ENCODE results near the gene TTLL4.
A peak's percentile ranks its signal among the peaks of the same experiment; 100 is the strongest.

The TTLL4 gene

GRCh38 chr2:218782528-218782844, 71.9 kb downstream of the TTLL4 start:
- H3K27me3 ChIP-seq (ENCODE audit: control insufficient read depth, insufficient read depth, low read length), result peaks cover 8% of the 10 kb centered on the region; the same call in 1 of the 2 replicates
- DNase-seq (ENCODE audit: low read depth, low spot score), result no peak
- H3K36me3 ChIP-seq (ENCODE audit: control insufficient read depth, insufficient read depth, low read length), result no peaks in the 10 kb centered on the region
- no peaks in the 10 kb centered on the region for H3K9me3 ChIP-seq (ENCODE audit: control insufficient read depth, insufficient read depth, low read length)
- no CpG with 5 or more reads among the region's 6 CpGs for WGBS (ENCODE audit: insufficient coverage, insufficient read length)
- H3K4me3 ChIP-seq (ENCODE audit: low read length), result peak overlapping the region; percentile 58; the same call in 1 of the 2 replicates
- H3K4me1 ChIP-seq (ENCODE audit: control insufficient read depth, insufficient read depth, low read length), result no peaks in the 10 kb centered on the region
- no peak overlapping the region for H3K27ac ChIP-seq (ENCODE audit: low read length)

GRCh38 chr2:218783688-218784087, 73.1 kb downstream of the TTLL4 start:
- Histone ChIP-seq H3K36me3 (ENCODE audit: control insufficient read depth, insufficient read depth, low read length) (no peaks in the 10 kb centered on the region), H3K4me1 (ENCODE audit: control insufficient read depth, insufficient read depth, low read length) (no peaks in the 10 kb centered on the region), H3K9me3 (ENCODE audit: control insufficient read depth, insufficient read depth, low read length) (no peaks in the 10 kb centered on the region), H3K4me3 (ENCODE audit: low read length) (no peak overlapping the region), H3K27ac (ENCODE audit: low read length) (no peak overlapping the region), H3K27me3 (ENCODE audit: control insufficient read depth, insufficient read depth, low read length) (peaks cover 8% of the 10 kb centered on the region; the same call in 1 of the 2 replicates)
- no CpG with 5 or more reads among the region's 4 CpGs for WGBS (ENCODE audit: insufficient coverage, insufficient read length)
- no peak for DNase-seq (ENCODE audit: low read depth, low spot score)

GRCh38 chr2:218785103-218785502, 74.5 kb downstream of the TTLL4 start:
- H3K27ac ChIP-seq (ENCODE audit: low read length), result no peak overlapping the region
- H3K4me1 ChIP-seq (ENCODE audit: control insufficient read depth, insufficient read depth, low read length), result no peaks in the 10 kb centered on the region
- no peak overlapping the region for H3K4me3 ChIP-seq (ENCODE audit: low read length)
- H3K27me3 ChIP-seq (ENCODE audit: control insufficient read depth, insufficient read depth, low read length), result peaks cover 8% of the 10 kb centered on the region; the same call in 1 of the 2 replicates
- H3K36me3 ChIP-seq (ENCODE audit: control insufficient read depth, insufficient read depth, low read length), result no peaks in the 10 kb centered on the region
- no peak for DNase-seq (ENCODE audit: low read depth, low spot score)
- no CpG with 5 or more reads among the region's 1 CpG for WGBS (ENCODE audit: insufficient coverage, insufficient read length)
- no peaks in the 10 kb centered on the region for H3K9me3 ChIP-seq (ENCODE audit: control insufficient read depth, insufficient read depth, low read length)

- H3K9me3 ChIP-seq (ENCODE audit: control insufficient read depth, insufficient read depth, low read length), result no peaks in the 10 kb centered on the region
- no peaks in the 10 kb centered on the region for H3K4me1 ChIP-seq (ENCODE audit: control insufficient read depth, insufficient read depth, low read length)
- H3K36me3 ChIP-seq (ENCODE audit: control insufficient read depth, insufficient read depth, low read length), result no peaks in the 10 kb centered on the region
- H3K27ac ChIP-seq (ENCODE audit: low read length), result no peak overlapping the region
- H3K27me3 ChIP-seq (ENCODE audit: control insufficient read depth, insufficient read depth, low read length), result peaks cover 8% of the 10 kb centered on the region; the same call in 1 of the 2 replicates
- DNase-seq (ENCODE audit: low read depth, low spot score), result no peak
- no CpG with 5 or more reads among the region's 3 CpGs for WGBS (ENCODE audit: insufficient coverage, insufficient read length)
- H3K4me3 ChIP-seq (ENCODE audit: low read length), result no peak overlapping the region
Observed at GRCh38 chr2:218786133-218786532, 75.5 kb downstream of the TTLL4 start.

- no CpG with 5 or more reads among the region's 2 CpGs for WGBS (ENCODE audit: insufficient coverage, insufficient read length)
- no peak overlapping the region for H3K4me3 ChIP-seq (ENCODE audit: low read length)
- H3K27ac ChIP-seq (ENCODE audit: low read length), result no peak overlapping the region
- no peaks in the 10 kb centered on the region for H3K27me3 ChIP-seq (ENCODE audit: control insufficient read depth, insufficient read depth, low read length)
- no peak for DNase-seq (ENCODE audit: low read depth, low spot score)
- no peaks in the 10 kb centered on the region for H3K9me3 ChIP-seq (ENCODE audit: control insufficient read depth, insufficient read depth, low read length)
- no peaks in the 10 kb centered on the region for H3K4me1 ChIP-seq (ENCODE audit: control insufficient read depth, insufficient read depth, low read length)
- H3K36me3 ChIP-seq (ENCODE audit: control insufficient read depth, insufficient read depth, low read length), result no peaks in the 10 kb centered on the region
Observed at GRCh38 chr2:218788529-218789255, 78.1 kb downstream of the TTLL4 start.

- Histone ChIP-seq H3K4me3 (ENCODE audit: low read length) (no peak overlapping the region), H3K36me3 (ENCODE audit: control insufficient read depth, insufficient read depth, low read length) (no peaks in the 10 kb centered on the region), H3K27me3 (ENCODE audit: control insufficient read depth, insufficient read depth, low read length) (no peaks in the 10 kb centered on the region), H3K9me3 (ENCODE audit: control insufficient read depth, insufficient read depth, low read length) (no peaks in the 10 kb centered on the region), H3K4me1 (ENCODE audit: control insufficient read depth, insufficient read depth, low read length) (no peaks in the 10 kb centered on the region), H3K27ac (ENCODE audit: low read length) (no peak overlapping the region)
- DNase-seq (ENCODE audit: low read depth, low spot score), result no peak
- no CpG with 5 or more reads among the region's 1 CpG for WGBS (ENCODE audit: insufficient coverage, insufficient read length)
Observed at GRCh38 chr2:218792433-218792832, 81.8 kb downstream of the TTLL4 start.

GRCh38 chr2:218796691-218797090, 86.1 kb downstream of the TTLL4 start:
- no peak for DNase-seq (ENCODE audit: low read depth, low spot score)
- WGBS (ENCODE audit: insufficient coverage, insufficient read length), result no CpG with 5 or more reads among the region's 4 CpGs
- Histone ChIP-seq H3K27ac (ENCODE audit: low read length) (no peak overlapping the region), H3K36me3 (ENCODE audit: control insufficient read depth, insufficient read depth, low read length) (no peaks in the 10 kb centered on the region), H3K27me3 (ENCODE audit: control insufficient read depth, insufficient read depth, low read length) (no peaks in the 10 kb centered on the region), H3K4me3 (ENCODE audit: low read length) (no peak overlapping the region), H3K9me3 (ENCODE audit: control insufficient read depth, insufficient read depth, low read length) (no peaks in the 10 kb centered on the region), H3K4me1 (ENCODE audit: control insufficient read depth, insufficient read depth, low read length) (peaks cover 3% of the 10 kb centered on the region; the same call in 1 of the 2 replicates)

GRCh38 chr2:218798767-218799504, 88.3 kb downstream of the TTLL4 start:
- Histone ChIP-seq H3K36me3 (ENCODE audit: control insufficient read depth, insufficient read depth, low read length) (no peaks in the 10 kb centered on the region), H3K27me3 (ENCODE audit: control insufficient read depth, insufficient read depth, low read length) (no peaks in the 10 kb centered on the region), H3K4me1 (ENCODE audit: control insufficient read depth, insufficient read depth, low read length) (peaks cover 3% of the 10 kb centered on the region; the same call in 1 of the 2 replicates), H3K9me3 (ENCODE audit: control insufficient read depth, insufficient read depth, low read length) (no peaks in the 10 kb centered on the region), H3K27ac (ENCODE audit: low read length) (no peak overlapping the region), H3K4me3 (ENCODE audit: low read length) (no peak overlapping the region)
- WGBS (ENCODE audit: insufficient coverage, insufficient read length), result no CpG with 5 or more reads among the region's 12 CpGs
- DNase-seq (ENCODE audit: low read depth, low spot score), result no peak

- Histone ChIP-seq H3K27ac (ENCODE audit: low read length) (no peak overlapping the region), H3K4me1 (ENCODE audit: control insufficient read depth, insufficient read depth, low read length) (peaks cover 3% of the 10 kb centered on the region; the same call in 1 of the 2 replicates), H3K9me3 (ENCODE audit: control insufficient read depth, insufficient read depth, low read length) (no peaks in the 10 kb centered on the region), H3K4me3 (ENCODE audit: low read length) (no peak overlapping the region), H3K36me3 (ENCODE audit: control insufficient read depth, insufficient read depth, low read length) (no peaks in the 10 kb centered on the region), H3K27me3 (ENCODE audit: control insufficient read depth, insufficient read depth, low read length) (no peaks in the 10 kb centered on the region)
- DNase-seq (ENCODE audit: low read depth, low spot score), result no peak
- WGBS (ENCODE audit: insufficient coverage, insufficient read length), result no CpG with 5 or more reads among the region's 6 CpGs
Observed at GRCh38 chr2:218799990-218800389, 89.4 kb downstream of the TTLL4 start.

GRCh38 chr2:218802386-218802994, 91.9 kb downstream of the TTLL4 start:
- Histone ChIP-seq H3K4me3 (ENCODE audit: low read length) (no peak overlapping the region), H3K4me1 (ENCODE audit: control insufficient read depth, insufficient read depth, low read length) (peaks cover 6% of the 10 kb centered on the region), H3K27ac (ENCODE audit: low read length) (no peak overlapping the region), H3K27me3 (ENCODE audit: control insufficient read depth, insufficient read depth, low read length) (no peaks in the 10 kb centered on the region), H3K9me3 (ENCODE audit: control insufficient read depth, insufficient read depth, low read length) (no peaks in the 10 kb centered on the region), H3K36me3 (ENCODE audit: control insufficient read depth, insufficient read depth, low read length) (no peaks in the 10 kb centered on the region)
- WGBS (ENCODE audit: insufficient coverage, insufficient read length), result no CpG with 5 or more reads among the region's 4 CpGs
- DNase-seq (ENCODE audit: low read depth, low spot score), result no peak

All from iPS DF 6.9 (cell line).